Endothelial cell of umbilical vein (primary cell): ENCODE measurements around the gene MCM3AP. TPM values are rescaled to one million over a fixed set of nuclear protein-coding genes. Genes with fewer than 3 reads are reported as not detected.

Experiments
- Bru-seq: library from RNA; stranded (reverse); fragments of 400-500 nt; gene quantifications from one replicate; lab custom pipeline; 2021; lab: Mats Ljungman, UMichigan
- BruChase-seq, 2 experiments: library from RNA; stranded (reverse); fragments of 400-500 nt; gene quantifications; one replicate each; lab custom pipeline; 2021; lab: Mats Ljungman, UMichigan
- BruUV-seq: library from RNA; stranded (reverse); fragments of 400-500 nt; replicated peaks from 2 replicates; lab custom pipeline; 2021; lab: Mats Ljungman, UMichigan
- CTCF ChIA-PET: fragments of 300-600, 350-600 bp; sonication (Branson Sonifier 250); formaldehyde crosslinking; loops from one replicate; lab custom pipeline; 2021; ENCODE audit warnings: antibody characterized with exemption, inconsistent platforms; lab: Charles Lee
- POLR2A ChIA-PET: fragments of 300-600, 350-600 bp; sonication (Branson Sonifier 250); formaldehyde crosslinking; loops from one replicate; lab custom pipeline; 2021; ENCODE audit warnings: antibody characterized with exemption, inconsistent platforms; lab: Charles Lee
- DNase-seq: peaks from one replicate; pipeline ENCODE4 v3.0.0-alpha.2; 2011; ENCODE audit warnings: low read depth, low spot score
- FAIRE-seq: peaks from 2 replicates; lab custom pipeline; 2011; peaks lifted over from hg19 to GRCh38; lab: Jason Lieb, UNC
- H2AFZ ChIP-seq: 2 replicates; pipeline ENCODE4 v1.6.0; 2012; ENCODE audit warnings: low read depth, low read length, control low read depth, inconsistent platforms
- H3K27ac ChIP-seq: 2 replicates; pipeline ENCODE4 v1.5.1; 2011; ENCODE audit warnings: low read depth, mild to moderate bottlenecking, control low read depth, low read length, moderate library complexity; ENCODE audit not compliant: insufficient read depth
- H3K27me3 ChIP-seq, 2 experiments: 2 replicates each; pipeline versions ENCODE4 v1.6.0 to v1.6.1; 2011; ENCODE audit warnings: low read length in 2 of 2, mixed read lengths in 1 of 2; ENCODE audit not compliant: control insufficient read depth in 2 of 2, insufficient read depth in 2 of 2
- H3K36me3 ChIP-seq, 2 experiments: 2 replicates in 1 of 2; 3 replicates in 1 of 2; pipeline ENCODE4 v1.5.1; 2011; ENCODE audit warnings: low read length in 2 of 2, mild to moderate bottlenecking in 1 of 2, moderate library complexity in 1 of 2; ENCODE audit not compliant: control insufficient read depth in 2 of 2, insufficient read depth in 2 of 2; ENCODE audit errors: extremely low read depth in 1 of 2
- H3K4me1 ChIP-seq: 3 replicates; pipeline ENCODE4 v1.5.1; 2011; ENCODE audit warnings: mild to moderate bottlenecking, low read length; ENCODE audit not compliant: control insufficient read depth, insufficient read depth; ENCODE audit errors: extremely low read depth
- H3K4me2 ChIP-seq: 2 replicates; pipeline ENCODE4 v1.6.1; 2011; ENCODE audit warnings: low read length, control low read depth, mixed read lengths; ENCODE audit not compliant: insufficient read depth
- H3K4me3 ChIP-seq, 3 experiments: fragments of 200-600 bp in 1 of 3; sonication (generic), shearing (Covaris generic) in 1 of 3; replicated peaks in 1 of 3; 2 replicates each; pipeline ENCODE4 v1.5.1; 2011 to 2016; ENCODE audit warnings: control low read depth in 3 of 3, low read length in 3 of 3, mild to moderate bottlenecking in 2 of 3, inconsistent platforms in 1 of 3, low read depth in 1 of 3, moderate library complexity in 1 of 3; ENCODE audit not compliant: insufficient read depth in 1 of 3
- H3K79me2 ChIP-seq: 2 replicates; pipeline ENCODE4 v1.6.0; 2012; ENCODE audit warnings: low read length, inconsistent platforms; ENCODE audit not compliant: control insufficient read depth, insufficient read depth
- H3K9ac ChIP-seq: replicated peaks from 2 replicates; pipeline ENCODE3; 2011; ENCODE audit warnings: low read length, control low read depth; ENCODE audit not compliant: insufficient read depth; ENCODE audit errors: extremely low read depth
- H3K9me1 ChIP-seq: replicated peaks from 3 replicates; pipeline ENCODE4 v1.6.0; 2011; ENCODE audit warnings: mild to moderate bottlenecking, low read length; ENCODE audit not compliant: control insufficient read depth, insufficient read depth; ENCODE audit errors: extremely low read depth
- H3K9me3 ChIP-seq: replicated peaks from 2 replicates; pipeline ENCODE4 v1.5.1; 2012; ENCODE audit warnings: low read length, inconsistent platforms; ENCODE audit not compliant: control insufficient read depth, insufficient read depth
- H4K20me1 ChIP-seq: replicated peaks from 2 replicates; pipeline ENCODE3; 2011; ENCODE audit warnings: mild to moderate bottlenecking, low read length; ENCODE audit not compliant: control insufficient read depth, insufficient read depth; ENCODE audit errors: extremely low read depth
- CTCF ChIP-seq, 2 donors: IDR thresholded peaks; 1 replicate in 1 of 2; 2 replicates in 1 of 2; pipeline ENCODE4 v1.5.1; 2011; ENCODE audit warnings: low read length in 2 of 2, mild to moderate bottlenecking in 2 of 2, moderate library complexity in 2 of 2, control low read depth in 1 of 2, inconsistent platforms in 1 of 2, low read depth in 1 of 2; ENCODE audit not compliant: insufficient read depth in 1 of 2; ENCODE audit errors: extremely low read depth in 1 of 2
- EZH2 ChIP-seq: IDR thresholded peaks from 2 replicates; pipeline ENCODE4 v1.6.1; 2012; ENCODE audit warnings: borderline replicate concordance, low read depth, mild to moderate bottlenecking, moderate library complexity, low read length, inconsistent platforms; ENCODE audit not compliant: severe bottlenecking
- FOS ChIP-seq: IDR thresholded peaks from 2 replicates; pipeline ENCODE4 v1.6.1; 2011; ENCODE audit warnings: mild to moderate bottlenecking, low read length, moderate library complexity, borderline replicate concordance; ENCODE audit not compliant: insufficient read depth
- GATA2 ChIP-seq: IDR thresholded peaks from 2 replicates; pipeline ENCODE4 v1.7.0; 2011; ENCODE audit warnings: low read depth, mild to moderate bottlenecking, moderate library complexity, mixed read lengths, low read length; ENCODE audit not compliant: insufficient read length, insufficient read depth
- JUN ChIP-seq: IDR thresholded peaks from 2 replicates; pipeline ENCODE4 v1.6.1; 2011; ENCODE audit warnings: borderline replicate concordance, low read depth; ENCODE audit not compliant: insufficient read length, insufficient read depth
- MAX ChIP-seq: IDR thresholded peaks from 2 replicates; pipeline ENCODE4 v1.6.1; 2011; ENCODE audit not compliant: insufficient read depth, insufficient read length
- MYC ChIP-seq: IDR thresholded peaks from one replicate; pipeline ENCODE4 v1.6.1; 2011; ENCODE audit warnings: mild to moderate bottlenecking, low read depth, low read length
- POLR2A ChIP-seq: IDR thresholded peaks from 2 replicates; pipeline ENCODE4 v1.6.1; 2012; ENCODE audit warnings: low read depth, mild to moderate bottlenecking, control low read depth, low read length
- POLR2AphosphoS5 ChIP-seq: IDR thresholded peaks from 2 replicates; pipeline ENCODE4 v1.6.1; 2012; ENCODE audit warnings: low read depth, mild to moderate bottlenecking, control low read depth, low read length, moderate library complexity; ENCODE audit not compliant: insufficient read depth
- dilution Hi-C: fragments of 300-500 bp; cut with MboI; formaldehyde crosslinking; loops from one replicate; pipeline ENCODE4 v1.15.0; 2019; ENCODE audit warnings: low sequenced_read_pairs; ENCODE audit not compliant: extremely low pct_ligation_motif_present
- intact Hi-C: fragments of 100-400 bp; cut with micrococcal nuclease; formaldehyde crosslinking; loops from one replicate; pipeline ENCODE4 v1.10.0; 2022
- long read RNA-seq: library from polyadenylated mRNA; stranded (forward); transcript quantifications from one replicate; pipeline ENCODE4 v2.0.0, GENCODE V29; 2021
- polyA minus RNA-seq, 3 experiments: library from RNA; depleted of rRNA, polyadenylated mRNA; stranded (reverse); fragments of >200 nt; gene quantifications; 1 replicate in 1 of 3; 2 replicates in 2 of 3; pipeline ENCODE4 v1.2.3, GENCODE V29; 2011
- polyA plus RNA-seq, 4 experiments: library from polyadenylated mRNA; depleted of rRNA in 3 of 4; stranded (reverse) in 3 of 4; unstranded in 1 of 4; fragments of >200 nt; gene quantifications; 2 replicates each; pipeline versions ENCODE4 v1.2.1 to v1.2.3, GENCODE V29; 2011 to 2012; ENCODE audit warnings: missing spikeins in 1 of 4
- total RNA-seq: library from RNA; stranded (reverse); gene quantifications from 2 replicates; pipeline ENCODE4 v1.2.3, GENCODE V29; 2021

MCM3AP gene
- total RNA-seq: 106 and 115 TPM in 2 replicates
- polyA plus RNA-seq: 35.4 and 37.9 TPM in 2 replicates
- polyA plus RNA-seq (2011; cell fraction: cytosol; rRNA removed): 32.3 and 32.9 TPM in 2 replicates
- polyA plus RNA-seq (2011; cell fraction: nucleus; rRNA removed): 175 and 178 TPM in 2 replicates
- 58.8 and 60.0 TPM in 2 replicates for polyA plus RNA-seq (2012)
- polyA minus RNA-seq: 64.6 and 78.3 TPM in 2 replicates
- 54.2 TPM for polyA minus RNA-seq (2011; cell fraction: cytosol; rRNA and poly(A)+ RNA removed)
- 117 and 125 TPM in 2 replicates for polyA minus RNA-seq (2011; cell fraction: nucleus; rRNA and poly(A)+ RNA removed)
- Bru-seq, nascent RNA: percentile 74 among the genes with signal in this experiment
- BruChase-seq, experiment 1, labeled RNA remaining after a 6-hour chase: percentile 89 among the genes with signal in this experiment
- BruChase-seq, experiment 2, labeled RNA remaining after a 2-hour chase: percentile 90 among the genes with signal in this experiment
- long read RNA-seq, partial matches to known transcripts: 50 of 78 reads
- long read RNA-seq, other reads (novel, unspliced or antisense): 27 of 78 reads

GRCh38 chr21:46285206-46285661, at the start of gene MCM3AP:
Gene MCM3AP, minus strand, starts transcription at chr21:46285611. Its CDS starts 325 bp downstream, at chr21:46285286.
- peak within 1 kb of the TSS; percentile 96 for H3K9ac ChIP-seq
- H3K4me1 ChIP-seq: peaks cover 33% of the 10 kb centered on the region
- TF ChIP-seq POLR2A (no peak), MAX (no peak), CTCF (IDR thresholded peaks at IDR 0.05; ENCODE audit: extremely low read depth in 1 of 2, insufficient read depth in 1 of 2, low read depth in 1 of 2, low read length in 2 of 2) (no peak), POLR2AphosphoS5 (no peak), MYC (no peak), EZH2 (no peak), JUN (no peak), FOS (no peak), GATA2 (no peak)
- no peaks in the 10 kb centered on the region for H3K9me3 ChIP-seq
- no peaks in the 10 kb centered on the region for H3K27me3 ChIP-seq
- BruUV-seq: no TSS peak
- dilution Hi-C loops (no loop called here), intact Hi-C loops (loop anchor here (2.0 kb wide), 1 partner anchor 56 kb away; the partner anchor contains the start of gene LSS)
- peaks cover 50% of the 10 kb centered on the region for H3K79me2 ChIP-seq
- H3K4me2 ChIP-seq: peak within 1 kb of the TSS; percentile 100
- CTCF ChIA-PET: interaction anchor here (1.0 to 3.0 kb wide), 9 partner anchors 28 to 354 kb away, joined by 3 to 14 read pairs (median 4); a partner anchor contains a TSS
- no peaks in the 10 kb centered on the region for H4K20me1 ChIP-seq
- H3K36me3 ChIP-seq: peaks cover 0 to 5% of the 10 kb centered on the region in 2 experiments
- POLR2A ChIA-PET: interaction anchor here (1.4 kb wide), 1 partner anchor 38 kb away, joined by 3 read pairs; no protein-coding TSS in a partner anchor
- FAIRE-seq (no peak), DNase-seq (no peak)
- H3K9me1 ChIP-seq: no peaks in the 10 kb centered on the region
- peak within 1 kb of the TSS; percentile 72 for H2AFZ ChIP-seq
- H3K4me3 ChIP-seq: peak within 1 kb of the TSS; percentile 53 to 90 (median 86)
- H3K27ac ChIP-seq: peak within 1 kb of the TSS; percentile 69
